GM18526 (cell line): ENCODE data around the gene ENTR1.
A peak's percentile ranks its signal among the peaks of the same experiment; 100 is the strongest.

Experiments
- POLR2A ChIP-seq: IDR thresholded peaks from 3 replicates; pipeline ENCODE4 v1.6.1; 2011; ENCODE audit not compliant: insufficient read length; ENCODE audit errors: extremely low read depth

Gene ENTR1

DNA sequence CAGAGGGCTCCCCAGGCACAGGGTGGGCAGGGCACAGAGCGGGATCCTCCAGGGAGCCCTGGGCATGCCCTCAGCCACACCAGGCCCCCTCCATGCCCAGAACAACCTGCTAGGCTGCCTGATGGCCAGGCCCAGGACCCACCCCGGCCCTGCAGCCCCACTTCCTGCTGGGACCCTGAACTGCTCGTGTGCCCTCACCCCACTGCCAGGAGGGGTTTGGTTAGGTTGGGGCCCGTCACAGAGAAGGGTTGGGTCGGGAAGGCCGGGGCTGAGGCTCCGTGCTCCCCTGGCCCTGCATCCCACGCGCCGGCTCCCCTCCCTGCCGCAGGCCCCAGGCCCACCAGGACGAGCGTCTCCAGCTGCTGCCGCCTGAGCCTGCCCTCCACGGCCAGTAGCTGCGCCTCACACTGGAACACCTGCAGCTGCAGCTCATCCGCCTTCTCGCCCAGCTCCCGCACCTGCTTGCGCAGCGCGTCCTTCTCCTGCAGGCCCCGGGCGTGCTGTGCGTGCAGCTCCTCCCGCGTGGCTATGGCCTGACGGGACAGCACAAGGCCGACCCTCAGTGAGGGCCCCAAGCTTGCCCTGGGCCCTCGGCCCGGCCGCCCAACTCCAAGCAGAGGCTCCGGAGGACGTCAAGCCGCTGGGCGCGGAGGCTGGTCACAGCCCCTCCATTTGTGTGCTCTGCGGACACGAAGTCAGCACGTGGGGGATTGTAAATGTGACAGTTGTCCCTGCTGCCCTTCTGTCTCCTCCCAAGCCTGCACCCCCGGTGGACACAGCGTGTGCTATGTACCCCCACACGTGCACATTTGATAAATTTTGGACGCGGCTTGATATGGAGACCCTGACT lies 42.9 kb downstream of the ENTR1 start:
- TF ChIP-seq POLR2A: no peak

DNA sequence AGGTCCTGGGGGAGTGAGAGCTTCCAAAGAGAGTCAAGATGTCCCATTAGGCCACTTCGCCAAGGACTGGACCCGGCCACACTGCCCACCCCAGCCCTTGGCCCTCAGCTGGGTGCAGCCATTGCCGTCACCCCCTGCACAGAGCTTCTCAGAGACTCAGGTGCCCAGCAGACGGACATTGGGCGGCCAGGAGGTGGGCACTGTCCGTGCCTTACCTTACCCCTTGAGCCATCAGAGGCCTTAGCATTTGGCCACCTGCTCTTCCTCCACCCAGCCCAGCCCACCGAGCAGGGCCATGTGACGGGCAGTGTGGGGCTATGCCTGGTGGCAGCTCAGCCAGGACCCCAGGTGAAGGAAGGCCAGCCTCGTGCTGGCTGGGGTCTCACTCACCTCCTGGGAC lies 43.6 kb downstream of the ENTR1 start:
- TF ChIP-seq POLR2A: no peak

DNA sequence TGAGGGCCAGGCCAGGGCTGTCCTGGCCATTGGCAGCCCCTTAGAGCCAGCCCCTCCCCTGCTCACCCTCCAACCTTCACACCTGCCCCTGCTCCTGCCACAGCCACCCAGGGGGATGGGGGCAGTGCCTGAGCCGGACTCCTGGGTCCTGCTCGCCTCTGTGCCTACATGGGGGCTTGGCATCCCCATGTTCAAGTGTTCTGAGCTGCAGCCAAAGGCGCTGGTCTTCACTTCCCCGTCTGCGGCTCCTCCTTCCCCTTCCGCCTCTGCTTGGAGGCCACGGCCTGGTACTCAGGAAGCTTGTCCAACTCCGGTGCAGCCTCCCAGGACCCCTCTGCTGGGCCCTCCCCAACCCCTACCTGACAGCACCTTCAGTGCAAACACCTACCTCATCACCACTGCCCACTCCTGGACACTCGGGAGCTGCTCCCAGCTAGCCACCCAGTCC lies 44.6 kb downstream of the ENTR1 start:
- no peak for TF ChIP-seq POLR2A

DNA sequence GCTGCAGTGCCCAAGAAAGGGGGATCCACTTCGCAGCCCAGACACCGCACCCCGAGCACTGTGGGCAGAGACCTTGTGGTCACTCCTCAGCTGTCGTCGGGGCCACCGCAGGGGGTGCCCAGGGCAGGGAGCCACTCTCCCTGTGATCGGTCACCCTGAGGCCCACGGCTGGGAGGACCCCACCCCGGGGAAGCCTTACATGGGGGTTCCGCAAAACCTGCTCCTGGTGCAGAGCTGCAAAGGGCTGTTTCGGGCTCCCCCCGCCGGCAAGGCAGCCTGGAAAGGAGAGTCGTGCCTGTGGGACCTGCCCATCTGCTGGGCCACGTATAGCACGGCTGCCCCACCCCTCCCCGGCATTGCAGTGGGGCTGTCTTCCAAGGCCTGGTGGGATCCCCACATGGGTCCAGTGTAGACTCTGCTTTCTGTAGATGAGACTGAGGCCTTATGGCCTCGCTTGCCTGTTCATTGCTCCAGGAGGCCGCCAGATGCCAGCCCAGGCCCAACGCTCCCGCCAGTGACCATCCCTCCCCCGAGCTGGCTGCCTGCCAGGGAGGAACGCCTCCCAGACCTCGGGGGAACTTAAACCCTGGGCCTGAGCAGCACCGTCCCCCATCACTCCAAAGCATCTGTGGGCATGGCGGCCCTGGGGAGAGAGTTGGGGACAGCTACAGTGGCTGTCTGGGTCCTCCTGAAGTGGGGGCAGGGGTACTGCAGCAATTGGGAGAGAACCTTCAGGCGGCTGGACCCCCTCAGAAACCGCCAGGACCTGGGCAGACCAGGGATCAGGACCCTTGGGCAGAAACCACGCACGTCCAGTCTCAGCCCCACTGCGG lies 45.3 kb downstream of the ENTR1 start:
- no peak for TF ChIP-seq POLR2A

DNA sequence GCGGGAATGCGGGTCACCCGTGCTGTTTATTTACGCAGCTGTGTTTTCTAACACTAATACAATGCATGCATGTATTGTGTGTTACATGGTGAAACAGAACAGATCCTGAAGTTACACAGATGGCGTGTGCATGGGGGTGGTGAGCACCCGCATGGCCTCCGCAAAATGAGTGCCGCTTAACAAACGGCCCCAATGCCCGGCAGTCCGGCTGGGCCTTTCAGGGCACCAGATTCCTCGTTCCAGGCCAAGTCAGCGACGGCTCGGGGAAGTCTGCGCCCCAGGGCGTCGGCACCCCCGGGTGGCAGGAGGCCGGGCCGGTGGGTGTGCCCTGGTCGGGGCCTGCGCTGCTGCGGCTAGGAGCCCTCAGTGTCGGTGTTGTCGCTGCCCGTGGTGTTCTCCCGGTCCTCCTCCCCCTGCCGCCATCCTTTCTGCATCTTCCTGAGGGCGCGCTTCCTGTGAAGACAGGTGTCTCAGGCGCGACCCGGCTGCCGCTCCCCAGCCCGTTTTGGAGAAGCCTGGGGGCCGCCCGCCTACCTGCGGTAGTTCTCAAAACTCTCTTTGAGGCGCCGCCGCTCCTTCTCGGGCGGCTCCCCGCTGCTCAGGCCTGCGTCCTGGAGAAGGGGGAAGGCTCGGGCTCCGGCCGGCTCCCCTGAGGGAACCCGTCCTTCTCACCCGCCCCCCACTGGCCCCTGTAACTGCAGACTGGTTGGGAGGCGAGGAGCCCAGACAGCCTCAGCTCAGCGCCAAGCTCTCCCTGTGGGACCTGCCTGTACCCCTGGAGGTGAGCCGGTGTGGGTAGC lies 46.3 kb downstream of the ENTR1 start:
- TF ChIP-seq POLR2A: no peak

DNA sequence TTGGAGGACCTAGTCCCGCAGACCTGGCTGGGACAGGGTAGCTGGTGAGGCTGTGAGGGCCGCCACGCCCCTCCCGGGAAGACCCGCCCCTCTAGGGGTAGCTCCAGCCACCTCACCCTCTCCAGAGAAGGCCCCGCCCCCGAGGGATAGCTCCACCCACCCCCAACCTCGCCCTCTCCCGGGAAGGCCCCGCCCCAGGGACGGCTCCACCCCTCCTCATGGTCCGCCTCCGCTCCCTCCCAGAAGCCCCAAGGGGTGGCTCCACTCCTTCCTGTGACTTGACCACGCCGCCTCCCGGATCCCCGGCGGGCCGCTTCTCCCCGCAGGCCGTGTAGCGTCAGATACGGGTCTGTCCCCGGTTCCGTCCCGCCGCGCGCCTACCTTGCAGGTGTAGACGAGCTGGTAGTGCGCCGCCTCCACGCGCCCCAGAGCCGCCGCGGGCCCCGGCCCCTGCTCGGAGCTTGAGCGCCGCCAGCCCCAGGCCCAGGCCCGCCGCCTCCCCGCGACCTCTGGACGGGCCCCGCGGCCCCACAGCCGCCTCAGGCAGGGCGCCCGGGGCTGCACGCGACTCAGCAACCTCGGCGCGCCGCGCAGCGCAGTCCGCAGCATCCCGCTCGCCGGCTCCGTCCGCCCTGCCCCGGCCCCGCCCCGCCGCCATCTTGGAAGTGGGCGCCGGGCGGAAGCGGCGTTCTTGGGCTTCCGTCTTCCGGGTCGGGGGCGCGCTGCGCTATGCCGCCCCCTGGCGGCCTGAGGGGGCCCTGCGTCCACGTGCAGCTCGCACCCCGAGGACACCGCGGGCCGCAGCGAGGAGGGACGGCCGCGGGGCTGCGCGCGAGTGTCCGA lies 47.1 kb downstream of the ENTR1 start, which contains the start of gene DNLZ:
DNLZ (minus strand) TSS at position 639 of the 843 bp plus-strand sequence; CDS start at position 609, 30 bp downstream.
- peak; percentile 91 for TF ChIP-seq POLR2A

DNA sequence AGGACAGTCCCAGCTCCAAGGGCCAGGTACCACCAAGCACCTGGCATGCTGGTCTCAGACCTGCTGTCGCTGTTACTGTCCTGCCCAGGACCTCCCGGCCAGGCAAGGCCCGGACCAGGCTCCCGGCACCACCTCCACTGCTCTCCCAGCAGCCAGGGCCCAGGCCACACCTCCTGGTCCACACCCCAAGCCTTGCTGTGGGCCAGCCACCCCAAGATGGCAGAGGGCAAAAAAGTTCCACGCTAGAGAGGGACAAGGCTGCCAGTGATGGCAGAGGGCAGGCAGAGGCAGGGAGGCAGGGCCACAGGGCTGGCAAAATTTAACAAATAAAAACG lies 48.0 kb downstream of the ENTR1 start:
- no peak for TF ChIP-seq POLR2A

DNA sequence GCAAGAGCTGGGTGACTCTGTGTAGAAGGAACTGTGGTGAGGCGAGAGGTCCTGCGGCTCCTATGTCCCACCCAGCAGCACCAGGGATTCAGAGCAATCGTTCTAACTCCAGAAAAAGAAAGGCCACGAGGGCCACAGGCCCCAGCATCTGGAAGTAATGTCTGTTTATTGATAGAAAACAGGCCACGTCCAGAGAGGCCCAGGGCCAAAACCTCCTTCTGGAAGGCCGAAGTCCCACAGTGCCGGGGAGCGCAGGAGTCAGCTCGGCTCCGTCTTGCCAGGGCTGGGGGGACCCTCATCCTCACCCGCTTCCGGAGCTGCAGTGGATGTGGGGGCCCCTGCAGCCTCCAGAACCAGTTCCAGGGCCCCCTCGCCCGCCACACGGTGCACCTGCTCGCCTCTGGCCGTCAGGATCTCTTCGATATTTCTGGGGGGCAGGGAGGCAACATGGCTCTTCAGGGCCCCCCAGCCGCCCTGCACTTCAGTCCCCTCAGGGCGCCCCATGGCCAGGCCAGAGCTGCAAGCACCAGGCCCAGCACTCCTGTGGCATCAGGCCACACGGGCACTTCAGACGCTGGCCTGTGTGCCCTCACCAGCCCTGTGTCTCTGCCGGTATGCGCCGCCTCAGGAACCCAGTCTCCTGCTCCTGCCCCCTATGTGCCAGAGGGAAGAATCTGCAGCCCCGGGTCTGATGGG lies 48.5 kb downstream of the ENTR1 start:
- TF ChIP-seq POLR2A: no peak

DNA sequence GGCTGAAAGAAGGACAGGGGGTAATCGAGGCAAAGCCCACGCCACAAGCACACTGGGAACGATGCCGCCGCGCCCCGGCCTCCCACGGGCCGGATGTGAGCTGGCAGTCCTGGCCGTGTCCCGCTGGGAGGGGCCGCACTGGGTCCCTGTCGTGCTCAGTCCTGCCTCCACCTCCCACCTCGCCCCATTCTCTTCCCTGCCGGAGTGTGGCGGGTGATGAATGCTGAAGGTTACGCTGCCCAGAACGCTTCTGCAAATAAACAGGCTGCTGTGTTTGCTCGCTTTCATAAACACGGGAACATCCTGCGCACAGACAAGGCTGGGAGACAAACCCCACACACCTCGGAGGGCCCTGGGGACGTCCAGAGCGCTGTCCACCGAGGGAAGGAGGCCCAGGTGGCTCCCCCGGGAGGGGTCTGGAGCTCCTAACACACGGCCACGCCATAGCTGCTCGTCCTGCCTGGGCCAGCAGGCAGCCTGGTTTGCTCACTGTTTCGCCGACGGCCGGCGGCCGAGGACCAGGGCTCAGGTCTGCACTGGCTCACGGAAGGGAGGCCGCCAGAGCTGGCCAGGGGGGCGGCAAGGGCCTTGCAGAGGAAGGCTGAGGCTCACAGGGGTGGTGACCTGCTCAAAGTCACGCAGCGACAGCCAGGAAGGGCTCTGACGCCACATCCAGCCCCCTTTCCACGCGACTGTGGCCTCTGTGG lies 49.2 kb downstream of the ENTR1 start:
- no peak for TF ChIP-seq POLR2A

DNA sequence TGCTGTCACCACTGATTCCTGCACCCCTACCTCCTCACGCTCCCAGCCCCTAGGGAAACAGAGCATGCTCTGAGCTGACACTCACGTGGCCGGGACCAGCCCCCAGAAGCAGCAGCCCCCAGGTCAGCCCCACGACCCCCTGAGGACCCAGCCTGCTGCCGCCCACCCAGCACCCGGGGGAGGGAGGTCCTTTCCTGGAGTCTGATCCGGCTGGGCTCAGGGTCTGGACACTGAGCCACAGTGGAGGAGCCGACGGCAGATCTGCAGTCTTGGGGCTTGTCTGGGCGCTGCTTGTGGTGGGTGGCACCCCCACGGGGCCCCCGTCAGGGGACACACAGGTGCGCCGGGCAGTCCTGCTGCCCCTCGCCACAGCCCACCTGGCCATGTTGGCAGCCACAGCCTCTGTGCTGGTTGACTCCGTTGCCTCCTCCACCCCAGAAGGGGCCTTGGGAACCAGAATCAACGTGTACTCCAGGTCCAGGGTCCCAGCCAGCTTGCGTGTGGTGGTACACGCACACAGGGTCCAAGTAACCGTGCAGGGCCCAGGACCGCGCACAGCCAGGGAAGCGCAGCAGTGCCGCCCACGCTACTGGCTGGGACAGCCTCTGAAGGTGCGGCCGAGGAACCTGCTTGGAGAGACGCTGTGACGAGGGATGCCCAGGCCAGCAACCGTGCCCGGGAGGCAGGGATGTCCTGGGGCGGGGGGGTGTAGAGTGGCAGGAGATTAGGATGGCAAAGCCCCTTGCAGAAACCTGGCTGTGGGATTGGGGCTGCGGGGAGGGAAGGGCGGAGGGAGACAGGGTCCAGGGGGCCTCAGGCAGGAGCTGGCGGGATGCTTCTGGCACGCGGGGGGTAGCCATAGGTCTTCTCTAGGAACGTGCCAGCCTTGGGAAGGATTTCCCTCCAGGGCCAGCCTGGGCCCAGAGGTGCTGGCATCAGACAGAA lies 50.4 kb downstream of the ENTR1 start:
- TF ChIP-seq POLR2A: no peak

DNA sequence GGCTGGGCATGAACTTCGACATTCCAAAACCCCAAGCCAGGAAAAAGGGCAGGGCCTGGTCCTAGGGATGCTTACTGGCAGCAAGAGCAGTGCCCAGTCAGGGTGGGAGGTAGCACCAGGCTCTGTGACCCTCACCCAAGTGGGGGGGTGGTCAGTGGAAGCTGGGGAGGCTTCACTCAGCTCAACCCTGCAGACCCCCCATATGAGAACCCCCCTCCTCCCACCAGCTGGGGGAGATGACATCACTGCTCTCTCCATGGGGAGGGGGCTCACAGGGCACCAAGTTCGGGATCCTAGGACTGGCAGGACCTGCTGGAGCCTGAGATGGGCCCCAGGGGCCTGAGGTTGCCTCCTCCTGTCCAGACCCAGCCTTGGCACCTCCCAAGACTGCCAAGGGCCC lies 51.5 kb downstream of the ENTR1 start:
- no peak for TF ChIP-seq POLR2A

DNA sequence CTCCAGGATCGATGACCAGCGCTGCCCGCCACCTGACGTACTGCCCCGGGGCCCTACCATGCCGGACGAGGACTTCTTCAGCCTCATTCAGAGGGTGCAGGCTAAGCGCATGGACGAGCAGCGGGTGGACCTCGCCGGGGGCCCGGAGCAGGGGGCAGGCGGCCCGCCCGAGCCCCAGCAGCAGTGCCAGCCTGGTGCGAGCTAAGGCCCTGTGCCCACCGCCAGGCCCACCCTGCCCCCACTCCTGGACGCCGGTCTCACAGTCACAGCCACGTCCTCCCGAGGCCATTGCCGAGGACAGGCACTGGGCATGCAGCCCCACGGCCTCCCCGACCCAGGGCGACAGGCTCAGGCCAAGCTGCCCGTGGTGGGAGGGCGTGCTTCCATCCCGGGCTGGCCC lies 52.4 kb downstream of the ENTR1 start:
- no peak for TF ChIP-seq POLR2A

DNA sequence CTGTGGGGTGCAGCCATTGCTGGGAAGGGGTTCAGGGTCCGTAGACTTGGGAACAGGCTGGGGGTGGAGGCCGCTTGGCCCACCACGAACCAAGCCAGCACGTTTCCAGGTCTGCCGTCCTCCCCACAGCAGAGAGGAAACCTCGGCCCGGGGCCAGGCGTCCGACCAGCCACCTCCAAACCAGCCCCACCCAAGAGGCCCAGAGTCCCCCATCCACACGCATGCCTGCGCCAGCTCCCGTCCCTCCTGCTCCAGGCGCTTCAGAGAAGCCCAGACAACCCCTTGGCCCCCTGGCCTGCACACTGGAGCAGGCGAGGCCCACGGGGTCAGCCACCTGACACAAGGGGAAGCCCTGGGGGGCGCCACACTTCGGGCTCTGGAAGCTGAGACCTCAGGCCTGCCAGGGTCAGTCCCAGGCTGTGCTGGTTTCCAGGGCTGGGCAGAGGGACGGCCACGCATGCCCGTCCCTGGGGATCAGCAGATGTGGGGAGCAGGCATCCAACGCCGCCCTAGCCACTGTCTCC lies 53.1 kb downstream of the ENTR1 start:
- no peak for TF ChIP-seq POLR2A
